ENCODE data around the gene EPHB1.
"Not testable (repeated sequence)": the region's sequence is repeated elsewhere in the genome, so short reads cannot be mapped to it uniquely, and the experiment has no call there.

The EPHB1 gene

DNA sequence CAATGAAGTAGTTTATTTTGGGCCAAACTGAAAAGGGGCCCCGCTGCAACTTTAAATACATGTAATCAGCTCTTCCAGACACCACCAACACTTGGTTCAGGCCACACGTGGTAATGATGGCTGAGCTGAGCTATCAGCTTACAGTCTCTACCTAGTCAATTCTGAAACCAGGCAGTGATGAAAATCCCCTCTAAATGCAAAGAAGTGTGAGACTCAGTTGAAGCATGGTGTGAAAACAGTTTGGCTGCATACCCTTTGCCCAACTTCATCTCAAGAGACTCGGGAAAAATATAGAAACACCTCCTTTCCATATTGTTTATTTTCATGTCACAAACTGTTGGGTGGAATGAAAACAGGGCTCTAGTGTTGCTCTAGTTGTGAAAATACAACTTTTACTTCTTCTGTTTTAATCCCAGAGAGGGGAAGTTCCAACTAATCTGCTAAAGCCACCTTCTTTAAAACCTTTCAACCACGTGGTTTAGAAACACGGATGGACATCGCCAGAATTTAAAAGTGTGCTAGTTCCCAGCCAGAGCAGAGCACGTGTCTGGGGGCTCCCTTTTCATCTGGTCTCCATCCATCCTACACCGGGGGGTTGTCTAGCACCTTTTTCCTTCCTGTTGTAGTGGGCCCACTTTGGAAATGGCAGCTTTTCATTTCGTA lies 229.1 kb downstream of the EPHB1 start:
- no peak for DNase-seq
- TF ChIP-seq, protein P1, sequence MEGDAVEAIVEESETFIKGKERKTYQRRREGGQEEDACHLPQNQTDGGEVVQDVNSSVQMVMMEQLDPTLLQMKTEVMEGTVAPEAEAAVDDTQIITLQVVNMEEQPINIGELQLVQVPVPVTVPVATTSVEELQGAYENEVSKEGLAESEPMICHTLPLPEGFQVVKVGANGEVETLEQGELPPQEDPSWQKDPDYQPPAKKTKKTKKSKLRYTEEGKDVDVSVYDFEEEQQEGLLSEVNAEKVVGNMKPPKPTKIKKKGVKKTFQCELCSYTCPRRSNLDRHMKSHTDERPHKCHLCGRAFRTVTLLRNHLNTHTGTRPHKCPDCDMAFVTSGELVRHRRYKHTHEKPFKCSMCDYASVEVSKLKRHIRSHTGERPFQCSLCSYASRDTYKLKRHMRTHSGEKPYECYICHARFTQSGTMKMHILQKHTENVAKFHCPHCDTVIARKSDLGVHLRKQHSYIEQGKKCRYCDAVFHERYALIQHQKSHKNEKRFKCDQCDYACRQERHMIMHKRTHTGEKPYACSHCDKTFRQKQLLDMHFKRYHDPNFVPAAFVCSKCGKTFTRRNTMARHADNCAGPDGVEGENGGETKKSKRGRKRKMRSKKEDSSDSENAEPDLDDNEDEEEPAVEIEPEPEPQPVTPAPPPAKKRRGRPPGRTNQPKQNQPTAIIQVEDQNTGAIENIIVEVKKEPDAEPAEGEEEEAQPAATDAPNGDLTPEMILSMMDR (IDR thresholded peaks at IDR 0.05; ENCODE audit: low read depth, low read length), result no peak
- H3K36me3 ChIP-seq, result no peaks in the 10 kb centered on the region
- no peaks in the 10 kb centered on the region for H3K4me1 ChIP-seq
- H3K9me3 ChIP-seq, result no peaks in the 10 kb centered on the region
- no peaks in the 10 kb centered on the region for H3K27me3 ChIP-seq
- H3K4me3 ChIP-seq (ENCODE audit: low read depth, low read length), result no peak overlapping the region

DNA sequence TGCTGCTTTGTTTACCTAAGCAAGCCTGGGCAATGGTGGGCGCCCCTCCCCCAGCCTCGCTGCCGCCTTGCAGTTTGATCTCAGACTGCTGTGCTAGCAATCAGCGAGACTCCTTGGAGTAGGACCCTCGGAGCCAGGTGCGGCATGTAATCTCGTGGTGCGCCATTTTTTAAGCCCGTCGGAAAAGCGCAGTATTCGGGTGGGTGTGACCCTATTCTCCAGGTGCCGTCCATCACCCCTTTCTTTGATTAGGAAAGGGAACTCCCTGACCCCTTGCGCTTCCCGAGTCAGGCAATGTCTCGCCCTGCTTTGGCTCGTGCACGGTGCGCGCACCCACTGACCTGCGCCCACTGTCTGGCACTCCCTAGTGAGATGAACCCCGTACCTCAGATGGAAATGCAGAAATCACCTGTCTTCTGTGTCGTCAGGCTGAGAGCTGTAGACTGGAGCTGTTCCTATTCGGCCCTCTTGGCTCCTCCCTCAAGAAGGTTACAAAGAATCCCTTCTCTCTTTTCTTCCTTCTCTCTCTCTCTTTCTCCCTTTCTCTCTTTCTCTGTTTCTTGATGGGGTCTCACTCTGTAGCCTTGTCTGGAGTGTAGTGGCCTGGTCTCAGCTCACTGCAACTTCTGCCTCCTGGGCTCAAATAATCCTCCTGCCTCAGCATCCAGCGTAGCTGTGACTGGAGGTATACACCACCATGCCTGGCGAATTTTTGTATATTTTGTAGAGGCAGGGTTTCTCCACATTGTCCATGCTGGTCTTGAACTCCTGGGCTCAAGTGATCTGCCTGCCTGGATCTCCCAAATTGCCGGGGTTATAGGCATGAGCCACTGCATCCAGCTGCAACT lies 235.9 kb downstream of the EPHB1 start:
- not testable (repeated sequence) for H3K27me3 ChIP-seq; H3K4me1 ChIP-seq; H3K36me3 ChIP-seq; DNase-seq; H3K4me3 ChIP-seq (ENCODE audit: low read depth, low read length); H3K9me3 ChIP-seq

DNA sequence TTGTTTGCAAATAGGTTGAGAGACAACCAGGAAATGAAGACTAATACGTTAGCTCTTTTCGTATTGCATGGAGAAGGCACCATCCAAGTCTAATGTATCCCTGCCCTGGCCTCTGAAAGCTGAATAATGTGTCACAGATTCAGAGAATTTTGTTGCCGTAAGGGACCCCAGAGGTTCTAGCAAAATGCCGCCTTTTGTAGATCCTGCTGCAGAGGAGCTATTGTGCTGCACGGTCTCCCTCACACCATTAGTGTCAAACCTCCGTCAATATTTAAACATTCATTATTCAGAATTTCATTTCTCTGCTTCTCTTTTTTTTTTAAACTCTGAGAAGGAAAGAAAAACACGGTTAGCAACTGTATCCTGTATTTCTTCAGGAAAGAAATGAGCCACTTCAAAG lies 238.7 kb downstream of the EPHB1 start:
- no peaks in the 10 kb centered on the region for H3K4me1 ChIP-seq
- H3K36me3 ChIP-seq, result no peaks in the 10 kb centered on the region
- no peak overlapping the region for H3K4me3 ChIP-seq (ENCODE audit: low read depth, low read length)
- no peak for DNase-seq
- TF ChIP-seq, protein P1 (IDR thresholded peaks at IDR 0.05; ENCODE audit: low read depth, low read length), result no peak
- no peaks in the 10 kb centered on the region for H3K27me3 ChIP-seq
- no peaks in the 10 kb centered on the region for H3K9me3 ChIP-seq

DNA sequence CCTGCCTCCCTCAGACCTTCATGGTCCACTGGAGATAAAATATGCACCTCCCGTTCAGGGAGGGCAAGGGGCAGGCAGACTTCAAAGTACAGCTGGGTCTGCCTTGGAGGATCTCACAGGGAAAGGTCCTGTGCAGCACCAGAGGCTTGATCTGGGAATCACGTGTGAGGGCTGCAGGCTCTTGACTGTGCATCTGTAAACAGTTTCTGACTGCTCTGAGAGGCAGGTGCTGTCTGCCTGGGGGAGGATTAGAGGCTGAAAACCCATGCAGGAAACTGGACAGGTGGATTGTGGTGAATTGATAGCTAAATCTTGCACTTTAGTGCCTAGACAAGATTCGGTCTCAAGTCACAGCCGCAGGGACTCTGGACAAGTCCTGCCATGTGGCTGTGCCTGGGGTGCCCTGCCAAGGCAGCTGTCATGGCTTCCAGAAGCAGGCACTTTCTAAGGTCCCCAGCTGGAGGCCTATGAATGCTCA lies 239.3 kb downstream of the EPHB1 start:
- TF ChIP-seq, protein P1 (IDR thresholded peaks at IDR 0.05; ENCODE audit: low read depth, low read length), result no peak
- H3K36me3 ChIP-seq, result no peaks in the 10 kb centered on the region
- H3K4me3 ChIP-seq (ENCODE audit: low read depth, low read length), result no peak overlapping the region
- no peak for DNase-seq
- H3K27me3 ChIP-seq, result no peaks in the 10 kb centered on the region
- H3K4me1 ChIP-seq, result no peaks in the 10 kb centered on the region
- H3K9me3 ChIP-seq, result no peaks in the 10 kb centered on the region

DNA sequence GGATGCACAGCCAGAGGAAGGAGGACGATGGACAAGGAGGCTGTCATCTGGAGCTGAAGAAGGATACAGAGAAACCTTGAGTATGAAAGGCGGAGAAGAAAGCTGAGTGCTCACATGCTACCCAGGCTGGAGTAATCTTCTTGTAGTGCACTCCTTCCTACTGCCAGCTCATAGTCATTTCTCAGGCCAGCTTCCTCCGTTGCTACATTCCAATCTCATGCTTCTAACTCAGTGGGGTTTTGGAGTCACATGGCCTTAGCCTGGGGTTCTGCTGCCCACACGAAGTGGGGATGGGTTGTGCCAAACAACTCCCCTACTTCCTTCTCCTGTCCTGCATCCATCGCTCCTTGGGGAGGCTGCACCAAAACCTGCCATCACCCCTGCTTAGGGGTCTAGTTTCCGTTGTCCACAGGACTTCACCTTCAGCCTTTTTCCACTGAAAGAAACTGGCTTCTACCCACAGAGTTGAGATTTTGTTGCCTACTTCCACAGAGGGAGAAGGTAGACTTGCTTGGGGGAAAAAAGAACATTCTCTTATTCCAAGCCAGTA lies 239.9 kb downstream of the EPHB1 start:
- H3K9me3 ChIP-seq, result no peaks in the 10 kb centered on the region
- H3K4me3 ChIP-seq (ENCODE audit: low read depth, low read length), result no peak overlapping the region
- no peaks in the 10 kb centered on the region for H3K4me1 ChIP-seq
- DNase-seq, result no peak
- TF ChIP-seq, protein P1 (IDR thresholded peaks at IDR 0.05; ENCODE audit: low read depth, low read length), result no peak
- no peaks in the 10 kb centered on the region for H3K27me3 ChIP-seq
- H3K36me3 ChIP-seq, result no peaks in the 10 kb centered on the region

DNA sequence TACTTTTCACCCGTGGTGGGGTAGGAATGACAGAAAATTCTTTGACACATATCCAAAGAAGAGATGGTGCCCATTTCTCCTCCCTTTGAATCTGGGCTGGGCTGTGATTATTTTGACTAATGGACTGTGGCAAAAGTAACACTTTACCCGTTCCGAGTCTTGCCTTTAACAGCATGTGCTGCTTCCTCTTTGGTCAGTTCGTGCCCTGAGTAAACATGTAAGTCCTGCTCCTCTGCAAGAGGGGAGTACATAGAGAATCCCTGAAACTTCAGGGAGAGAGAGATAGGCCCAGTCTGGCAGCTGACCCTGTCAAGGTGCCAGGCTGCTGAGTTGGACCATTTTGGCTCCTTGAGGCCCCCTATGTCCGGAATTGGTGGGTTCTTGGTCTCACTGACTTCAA lies 243.1 kb downstream of the EPHB1 start:
- TF ChIP-seq, protein P1 (IDR thresholded peaks at IDR 0.05; ENCODE audit: low read depth, low read length), result no peak

DNA sequence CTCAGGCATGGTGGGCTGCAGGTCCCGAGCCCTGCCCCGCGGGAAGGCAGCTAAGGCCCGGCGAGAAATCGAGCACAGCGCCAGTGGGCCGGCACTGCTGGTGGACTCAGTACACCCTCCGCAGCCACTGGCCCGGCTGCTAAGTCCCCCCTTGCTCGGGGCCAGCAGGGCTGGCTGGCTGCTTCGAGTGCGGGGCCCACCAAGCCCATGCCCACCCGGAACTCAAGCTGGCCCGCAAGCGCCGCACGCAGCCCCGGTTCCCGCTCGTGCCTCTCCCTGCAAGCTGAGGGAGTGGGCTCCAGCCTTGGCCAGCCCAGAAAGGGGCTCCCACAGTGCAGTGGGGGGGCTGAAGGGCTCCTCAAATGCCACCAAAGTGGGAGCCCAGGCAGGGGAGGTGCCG lies 244.5 kb downstream of the EPHB1 start:
- H3K36me3 ChIP-seq; DNase-seq; H3K27me3 ChIP-seq; H3K9me3 ChIP-seq; H3K4me1 ChIP-seq; H3K4me3 ChIP-seq (ENCODE audit: low read depth, low read length): not testable (repeated sequence)

More for the DNA sequence above, 243.1 kb downstream of the EPHB1 start:
- Histone ChIP-seq H3K4me1 (no peaks in the 10 kb centered on the region), H3K9me3 (no peaks in the 10 kb centered on the region), H3K4me3 (ENCODE audit: low read depth, low read length) (no peak overlapping the region), H3K36me3 (no peaks in the 10 kb centered on the region), H3K27me3 (no peaks in the 10 kb centered on the region)
- no peak for DNase-seq
